ENCODE data around the gene CRAT. TPM values are rescaled to one million over a fixed set of nuclear protein-coding genes. Genes with fewer than 3 reads are reported as not detected.

Gene CRAT
- total RNA-seq, 2 experiments from 2014 or later, result 19.5 to 22.7 TPM

- peaks cover 17% of the 10 kb centered on the region for H3K4me1 Mint-ChIP-seq
- ATAC-seq (ENCODE audit: low read depth) (no peak), DNase-seq (no peak)
- H3K27me3 Mint-ChIP-seq, result no peaks in the 10 kb centered on the region
- POLR2A ChIA-PET, result interaction anchor here (0.8 to 2.4 kb wide), 9 partner anchors 11 to 263 kb away, joined by 3 to 31 read pairs (median 5); partner anchors contain the start of genes CRAT, ENDOG, MIGA2 and PTPA
- H3K9me3 Mint-ChIP-seq, result no peaks in the 10 kb centered on the region
- H3K27ac Mint-ChIP-seq, result peak overlapping the region; percentile 71
- no peaks in the 10 kb centered on the region for H3K36me3 Mint-ChIP-seq
- peak overlapping the region; percentile 88 for H3K4me3 Mint-ChIP-seq
Observed at GRCh38 chr9:129081388-129081904, 29.1 kb downstream of the CRAT start.

GRCh38 chr9:129080601-129081387, 29.8 kb downstream of the CRAT start, which contains the start of gene DOLPP1:
DOLPP1 (plus strand) TSS chr9:129081111; CDS start chr9:129081132, 21 bp downstream.
- peaks cover 17% of the 10 kb centered on the region for H3K4me1 Mint-ChIP-seq
- ATAC-seq (ENCODE audit: low read depth) (peak; percentile 98), DNase-seq (peak; percentile 98)
- peak within 1 kb of the TSS; percentile 77 for H3K27ac Mint-ChIP-seq
- H3K36me3 Mint-ChIP-seq, result no peaks in the 10 kb centered on the region
- POLR2A ChIA-PET, result interaction anchor here (0.5 to 2.4 kb wide), 13 partner anchors 10 to 957 kb away, joined by 3 to 31 read pairs (median 4); partner anchors contain the start of genes CRAT, ENDOG, MIGA2 and PTPA
- peak within 1 kb of the TSS; percentile 88 for H3K4me3 Mint-ChIP-seq
- no peaks in the 10 kb centered on the region for H3K27me3 Mint-ChIP-seq
- no peaks in the 10 kb centered on the region for H3K9me3 Mint-ChIP-seq

GRCh38 chr9:129080298-129080600, 30.3 kb downstream of the CRAT start:
- peak overlapping the region; percentile 88 for H3K4me3 Mint-ChIP-seq
- H3K9me3 Mint-ChIP-seq, result no peaks in the 10 kb centered on the region
- DNase-seq (no peak), ATAC-seq (ENCODE audit: low read depth) (no peak)
- no peaks in the 10 kb centered on the region for H3K27me3 Mint-ChIP-seq
- POLR2A ChIA-PET, result interaction anchor here (0.6 to 2.4 kb wide), 7 partner anchors 9 to 899 kb away, joined by 3 to 31 read pairs (median 7); partner anchors contain the start of genes CRAT, PTPA and SH3GLB2
- no peaks in the 10 kb centered on the region for H3K36me3 Mint-ChIP-seq
- peaks cover 17% of the 10 kb centered on the region for H3K4me1 Mint-ChIP-seq
- H3K27ac Mint-ChIP-seq, result peak overlapping the region; percentile 77

- POLR2A ChIA-PET, result interaction anchor here (2.4 kb wide), 1 partner anchor 9 kb away, joined by 31 read pairs; no protein-coding TSS in a partner anchor
- no peak for DNase-seq
- no peak for ATAC-seq (ENCODE audit: low read depth)
- H3K36me3 Mint-ChIP-seq, result no peaks in the 10 kb centered on the region
- H3K27me3 Mint-ChIP-seq, result no peaks in the 10 kb centered on the region
- H3K4me1 Mint-ChIP-seq, result peaks cover 17% of the 10 kb centered on the region
- no peaks in the 10 kb centered on the region for H3K9me3 Mint-ChIP-seq
- H3K27ac Mint-ChIP-seq, result peak overlapping the region; percentile 42
- peak overlapping the region; percentile 88 for H3K4me3 Mint-ChIP-seq
Observed at GRCh38 chr9:129079829-129080228, 30.8 kb downstream of the CRAT start.

GRCh38 chr9:129078691-129079503, 31.7 kb downstream of the CRAT start:
- Mint-ChIP-seq H3K4me1 (peaks cover 17% of the 10 kb centered on the region), H3K4me3 (peak overlapping the region; percentile 47), H3K27me3 (no peaks in the 10 kb centered on the region), H3K27ac (no peak overlapping the region), H3K9me3 (no peaks in the 10 kb centered on the region), H3K36me3 (no peaks in the 10 kb centered on the region)
- no peak for ATAC-seq (ENCODE audit: low read depth)
- DNase-seq, result no peak
- POLR2A ChIA-PET, result no interaction called here

GRCh38 chr9:129077236-129077635, 33.4 kb downstream of the CRAT start:
- Mint-ChIP-seq H3K9me3 (no peaks in the 10 kb centered on the region), H3K27me3 (no peaks in the 10 kb centered on the region), H3K36me3 (peaks cover 2% of the 10 kb centered on the region), H3K27ac (no peak overlapping the region), H3K4me3 (no peak overlapping the region), H3K4me1 (peaks cover 19% of the 10 kb centered on the region)
- ATAC-seq (ENCODE audit: low read depth) (no peak), DNase-seq (no peak)
- POLR2A ChIA-PET, result interaction anchor here (1.1 kb wide), 1 partner anchor 8 kb away, joined by 4 read pairs; no protein-coding TSS in a partner anchor

GRCh38 chr9:129076640-129077037, 34.0 kb downstream of the CRAT start:
- Mint-ChIP-seq H3K4me3 (no peak overlapping the region), H3K9me3 (no peaks in the 10 kb centered on the region), H3K27ac (no peak overlapping the region), H3K4me1 (peaks cover 19% of the 10 kb centered on the region), H3K27me3 (no peaks in the 10 kb centered on the region), H3K36me3 (peaks cover 2% of the 10 kb centered on the region)
- DNase-seq, result no peak
- POLR2A ChIA-PET, result interaction anchor here (0.6 kb wide), 1 partner anchor 73 kb away, joined by 3 read pairs; no protein-coding TSS in a partner anchor
- no peak for ATAC-seq (ENCODE audit: low read depth)

- DNase-seq (no peak), ATAC-seq (ENCODE audit: low read depth) (no peak)
- H3K4me1 Mint-ChIP-seq, result peaks cover 18% of the 10 kb centered on the region
- H3K9me3 Mint-ChIP-seq, result no peaks in the 10 kb centered on the region
- no peak overlapping the region for H3K27ac Mint-ChIP-seq
- peaks cover 2% of the 10 kb centered on the region for H3K36me3 Mint-ChIP-seq
- H3K27me3 Mint-ChIP-seq, result no peaks in the 10 kb centered on the region
- POLR2A ChIA-PET, result interaction anchor here (0.6 kb wide), 1 partner anchor 72 kb away, joined by 3 read pairs; no protein-coding TSS in a partner anchor
- no peak overlapping the region for H3K4me3 Mint-ChIP-seq
Observed at GRCh38 chr9:129075996-129076639, 34.5 kb downstream of the CRAT start.

GRCh38 chr9:129074106-129074505, 36.5 kb downstream of the CRAT start:
- POLR2A ChIA-PET, result interaction anchor here (0.8 to 1.6 kb wide), 2 partner anchors 9 to 38 kb away, joined by 3 read pairs; partner anchors contain the start of gene MIGA2
- Mint-ChIP-seq H3K27me3 (no peaks in the 10 kb centered on the region), H3K27ac (no peak overlapping the region), H3K36me3 (peaks cover 2% of the 10 kb centered on the region), H3K4me1 (peaks cover 22% of the 10 kb centered on the region), H3K4me3 (no peak overlapping the region), H3K9me3 (no peaks in the 10 kb centered on the region)
- no peak for DNase-seq
- no peak for ATAC-seq (ENCODE audit: low read depth)

- Mint-ChIP-seq H3K36me3 (peaks cover 6% of the 10 kb centered on the region), H3K9me3 (no peaks in the 10 kb centered on the region), H3K4me1 (peaks cover 29% of the 10 kb centered on the region), H3K27me3 (no peaks in the 10 kb centered on the region), H3K27ac (peak overlapping the region; percentile 69), H3K4me3 (peak overlapping the region; percentile 45)
- DNase-seq (no peak), ATAC-seq (ENCODE audit: low read depth) (no peak)
- POLR2A ChIA-PET, result interaction anchor here (0.8 to 5.1 kb wide), 3 partner anchors 7 to 37 kb away, joined by 3 to 31 read pairs (median 3); partner anchors contain the start of genes DOLPP1 and MIGA2
Observed at GRCh38 chr9:129073404-129073803, 37.2 kb downstream of the CRAT start.

- Mint-ChIP-seq H3K27me3 (no peaks in the 10 kb centered on the region), H3K27ac (peak overlapping the region; percentile 73), H3K4me1 (peaks cover 30% of the 10 kb centered on the region), H3K9me3 (no peaks in the 10 kb centered on the region), H3K4me3 (no peak overlapping the region), H3K36me3 (peaks cover 8% of the 10 kb centered on the region)
- DNase-seq (no peak), ATAC-seq (ENCODE audit: low read depth) (no peak)
- POLR2A ChIA-PET, result interaction anchor here (0.7 to 5.1 kb wide), 4 partner anchors 9 to 1338 kb away, joined by 3 to 31 read pairs (median 4); partner anchors contain the start of genes DOLPP1 and SPOUT1
Observed at GRCh38 chr9:129072171-129072570, 38.4 kb downstream of the CRAT start.

- Mint-ChIP-seq H3K4me3 (no peak overlapping the region), H3K27ac (peak overlapping the region; percentile 73), H3K27me3 (no peaks in the 10 kb centered on the region), H3K9me3 (no peaks in the 10 kb centered on the region), H3K4me1 (peaks cover 30% of the 10 kb centered on the region), H3K36me3 (peaks cover 8% of the 10 kb centered on the region)
- ATAC-seq (ENCODE audit: low read depth), result peak; percentile 5
- POLR2A ChIA-PET, result interaction anchor here (0.7 to 5.1 kb wide), 4 partner anchors 9 to 1337 kb away, joined by 3 to 31 read pairs (median 4); partner anchors contain the start of genes DOLPP1 and SPOUT1
- DNase-seq, result no peak
Observed at GRCh38 chr9:129071526-129072126, 39.0 kb downstream of the CRAT start.

Data from activated naive CD8-positive, alpha-beta T cell treated with anti-CD3 and anti-CD28 coated beads, Interleukin-2, amount 10 ng/mL, durations not matched to agents 7 days and 5 days (primary cell).